ENCODE data around the gene CA11. TPM values are rescaled to one million over a fixed set of nuclear protein-coding genes. Genes with fewer than 3 reads are reported as not detected.

Gene CA11
- total RNA-seq, 4 donors from 2014 or later = 0.51 to 55.1 (median 8.1) TPM

- Histone ChIP-seq H3K4me3 (no peak overlapping the region), H3K27me3 (no peaks in the 10 kb centered on the region), H3K4me1 (peaks cover 11 to 20% of the 10 kb centered on the region in 2 donors), H3K9me3 (no peaks in the 10 kb centered on the region), H3K36me3 (no peaks in the 10 kb centered on the region), H3K27ac (peak overlapping the region; percentile 71 to 91)
- intact Hi-C loops (cut with DNase I; ENCODE audit: low total_unique reads) = no loop called here
- no peak for TF ChIP-seq CTCF (IDR thresholded peaks at IDR 0.05)
- TF ChIP-seq POLR2A (IDR thresholded peaks at IDR 0.05) = no peak
- DNase-seq = no peak
These were observed 14.8 kb downstream of the CA11 start for GRCh38 chr19:48631225-48631624.

- Histone ChIP-seq H3K27me3 (no peaks in the 10 kb centered on the region), H3K27ac (peak overlapping the region; percentile 71 to 91), H3K36me3 (no peaks in the 10 kb centered on the region), H3K9me3 (no peaks in the 10 kb centered on the region), H3K4me3 (no peak overlapping the region), H3K4me1 (peaks cover 11 to 20% of the 10 kb centered on the region in 2 donors)
- TF ChIP-seq POLR2A (IDR thresholded peaks at IDR 0.05) (no peak), CTCF (IDR thresholded peaks at IDR 0.05) (peak in 2 of 4 experiments; percentile 14 to 24)
- intact Hi-C loops (cut with DNase I; ENCODE audit: low total_unique reads) = no loop called here
- DNase-seq = peak; percentile 74 to 77
These were observed 15.5 kb downstream of the CA11 start for GRCh38 chr19:48630296-48631063.

GRCh38 chr19:48629599-48630295 is 16.2 kb downstream of the CA11 start:
- peak; percentile 60 to 65 for DNase-seq
- peaks cover 11 to 23% of the 10 kb centered on the region in 2 donors for H3K4me1 ChIP-seq

GRCh38 chr19:48629297-48629598 is 16.7 kb downstream of the CA11 start:
- Histone ChIP-seq H3K27ac (peak overlapping the region; percentile 71 to 91), H3K36me3 (no peaks in the 10 kb centered on the region), H3K9me3 (no peaks in the 10 kb centered on the region), H3K27me3 (no peaks in the 10 kb centered on the region), H3K4me1 (peaks cover 10 to 25% of the 10 kb centered on the region in 2 donors), H3K4me3 (no peak overlapping the region)
- no peak for DNase-seq
- intact Hi-C loops (cut with DNase I; ENCODE audit: low total_unique reads) = no loop called here
- TF ChIP-seq POLR2A (IDR thresholded peaks at IDR 0.05) (no peak), CTCF (IDR thresholded peaks at IDR 0.05) (no peak)

More at GRCh38 chr19:48629599-48630295, 16.2 kb downstream of the CA11 start:
- TF ChIP-seq POLR2A (IDR thresholded peaks at IDR 0.05) = no peak
- no peak for TF ChIP-seq CTCF (IDR thresholded peaks at IDR 0.05)
- Histone ChIP-seq H3K27ac (peak overlapping the region; percentile 71 to 91), H3K9me3 (no peaks in the 10 kb centered on the region), H3K27me3 (no peaks in the 10 kb centered on the region), H3K36me3 (no peaks in the 10 kb centered on the region), H3K4me3 (no peak overlapping the region)
- intact Hi-C loops (cut with DNase I; ENCODE audit: low total_unique reads) = no loop called here
